HepG2 (cell line): ENCODE results near the gene DDN. TPM values are rescaled to one million over a fixed set of nuclear protein-coding genes. Genes with fewer than 3 reads are reported as not detected.

ENCODE experiments used
- ATAC-seq: fragments of 200-7000 bp; cut with Tn5 transposase; 3 replicates; pipeline ENCODE4 v1.9.1; 2020; ENCODE audit warnings: mild to moderate bottlenecking, moderate library complexity
- BruUV-seq: library from RNA; stranded (reverse); fragments of 400-500 nt; replicated peaks from 2 replicates; lab custom pipeline; 2021; lab: Mats Ljungman, UMichigan
- CTCF ChIA-PET: fragments of 300-600 bp; formaldehyde crosslinking; extraction: SDS; loops from one replicate; lab custom pipeline; 2021; ENCODE audit warnings: low total read pairs, inconsistent platforms, low intra/inter-chr PET ratio; lab: Yijun Ruan, JAX
- POLR2A ChIA-PET: fragments of 350-600 bp; sonication (Branson Sonifier 250); formaldehyde crosslinking; loops from one replicate; lab custom pipeline; 2020; ENCODE audit warnings: antibody characterized with exemption, inconsistent platforms; lab: Yijun Ruan, JAX
- DNase-seq: peaks from one replicate; pipeline ENCODE4 v3.0.0-alpha.2; 2015; ENCODE audit warnings: low spot score
- FAIRE-seq: peaks from 3 replicates; lab custom pipeline; 2011; peaks lifted over from hg19 to GRCh38; lab: Jason Lieb, UNC
- H2AFZ ChIP-seq: one replicate; pipeline ENCODE4 v1.6.1; 2011; ENCODE audit warnings: low read length, inconsistent platforms
- H3K27ac ChIP-seq: fragments of 300-600 bp; 3 replicates; pipeline ENCODE4 v1.8.0; 2011; ENCODE audit warnings: mixed run types, mild to moderate bottlenecking, mixed read lengths, low read length, inconsistent platforms; ENCODE audit not compliant: insufficient read depth; ENCODE audit errors: extremely low read length
- H3K27me3 ChIP-seq, 2 experiments: fragments of 200-600 bp in 1 of 2; 2 replicates in 1 of 2; 3 replicates in 1 of 2; pipeline versions ENCODE4 v1.6.0 to v1.8.0; 2011; ENCODE audit warnings: low read length in 2 of 2, mild to moderate bottlenecking in 2 of 2, moderate library complexity in 2 of 2, inconsistent platforms in 1 of 2; ENCODE audit not compliant: insufficient read depth in 2 of 2, control insufficient read depth in 1 of 2
- H3K36me3 ChIP-seq, 2 experiments: fragments of 200-600 bp in 1 of 2; replicated peaks in 1 of 2; 2 replicates in 1 of 2; 3 replicates in 1 of 2; pipeline versions ENCODE4 v1.5.1 to v1.8.0; 2011; ENCODE audit warnings: low read length in 2 of 2, inconsistent platforms in 1 of 2; ENCODE audit not compliant: insufficient read depth in 2 of 2, control insufficient read depth in 1 of 2
- H3K4me1 ChIP-seq: 2 replicates; pipeline ENCODE4 v1.5.1; 2012; ENCODE audit warnings: low read length, inconsistent platforms; ENCODE audit not compliant: insufficient read depth
- H3K4me2 ChIP-seq: 2 replicates; pipeline ENCODE4 v1.6.0; 2011; ENCODE audit warnings: low read depth, low read length, inconsistent platforms
- H3K4me3 ChIP-seq, 3 experiments: fragments of 200-600 bp in 1 of 3; sonication (generic), shearing (Covaris generic) in 1 of 3; replicated peaks in 1 of 3; 2 replicates each; pipeline ENCODE4 v1.5.1; 2011 to 2016; ENCODE audit warnings: low read length in 3 of 3, inconsistent platforms in 2 of 3, low read depth in 2 of 3, mild to moderate bottlenecking in 2 of 3, control low read depth in 1 of 3, mixed read lengths in 1 of 3; ENCODE audit not compliant: insufficient read depth in 1 of 3
- H3K79me2 ChIP-seq: one replicate; pipeline ENCODE4 v1.6.1; 2011; ENCODE audit warnings: low read length, inconsistent platforms; ENCODE audit not compliant: insufficient read depth
- H3K9ac ChIP-seq: 2 replicates; pipeline ENCODE4 v1.6.0; 2011; ENCODE audit warnings: mild to moderate bottlenecking, low read depth, low read length, inconsistent platforms; ENCODE audit not compliant: insufficient read depth
- H3K9me3 ChIP-seq: 2 replicates; pipeline ENCODE4 v1.5.1; 2012; ENCODE audit warnings: mild to moderate bottlenecking, low read length
- H4K20me1 ChIP-seq: 2 replicates; pipeline ENCODE4 v1.6.0; 2011; ENCODE audit warnings: inconsistent platforms, mild to moderate bottlenecking, low read length, moderate library complexity; ENCODE audit not compliant: insufficient read depth
- ARHGAP35 ChIP-seq: sonication (generic); formaldehyde crosslinking; IDR thresholded peaks from 2 replicates; pipeline ENCODE4 v1.9.0; 2022; ENCODE audit warnings: mild to moderate bottlenecking, inconsistent platforms, moderate library complexity, missing genetic modification reagents, borderline replicate concordance
- CBFB ChIP-seq: sonication (generic); formaldehyde crosslinking; IDR thresholded peaks from 2 replicates; pipeline ENCODE4 v1.4.0; 2020; ENCODE audit warnings: missing genetic modification reagents
- CENPX ChIP-seq: sonication (generic); formaldehyde crosslinking; IDR thresholded peaks from 2 replicates; pipeline ENCODE4 v1.9.0; 2021; ENCODE audit warnings: mild to moderate bottlenecking, missing genetic modification reagents, moderate library complexity
- ELK4 ChIP-seq: sonication (generic); formaldehyde crosslinking; IDR thresholded peaks from 2 replicates; pipeline ENCODE4 v1.9.0; 2021; ENCODE audit warnings: missing genetic modification reagents, borderline replicate concordance
- FOXA3 ChIP-seq: IDR thresholded peaks from 2 replicates; pipeline ENCODE4 v1.6.1; 2016; ENCODE audit warnings: missing genetic modification reagents, missing compliant biosample characterization
- FOXP4 ChIP-seq: sonication (generic); formaldehyde crosslinking; IDR thresholded peaks from 2 replicates; pipeline ENCODE4 v1.4.0; 2020; ENCODE audit warnings: missing genetic modification reagents
- KLF13 ChIP-seq: sonication (generic); formaldehyde crosslinking; IDR thresholded peaks from 2 replicates; pipeline ENCODE4 v1.4.0; 2020; ENCODE audit warnings: mild to moderate bottlenecking, missing genetic modification reagents
- KMT2B ChIP-seq: IDR thresholded peaks from 2 replicates; pipeline ENCODE4 v1.6.1; 2016; ENCODE audit warnings: missing genetic modification reagents, missing compliant biosample characterization
- SUZ12 ChIP-seq: fragments of 150-350 bp; IDR thresholded peaks from 2 replicates; pipeline ENCODE4 v1.6.1; 2014; ENCODE audit warnings: low read depth, low read length
- TCF7L2 ChIP-seq: IDR thresholded peaks from 2 replicates; pipeline ENCODE4 v1.6.1; 2011; ENCODE audit warnings: mild to moderate bottlenecking, low read depth, low read length, moderate library complexity
- TEAD3 ChIP-seq: optimal IDR thresholded peaks from 2 replicates; pipeline ENCODE3; 2016; ENCODE audit warnings: borderline replicate concordance
- THYN1 ChIP-seq: sonication (generic); formaldehyde crosslinking; IDR thresholded peaks from 2 replicates; pipeline ENCODE4 v1.8.1; 2023; ENCODE audit warnings: low read depth, mild to moderate bottlenecking, moderate library complexity, missing genetic modification reagents, borderline replicate concordance
- ZBTB34 ChIP-seq: sonication (generic); formaldehyde crosslinking; IDR thresholded peaks from 2 replicates; pipeline ENCODE4 v1.8.0; 2022; ENCODE audit warnings: mild to moderate bottlenecking, missing genetic modification reagents
- ZFP91 ChIP-seq: sonication (generic); formaldehyde crosslinking; IDR thresholded peaks from 2 replicates; pipeline ENCODE4 v1.9.0; 2022; ENCODE audit warnings: missing genetic modification reagents, mild to moderate bottlenecking, borderline replicate concordance
- ZNF496 ChIP-seq: sonication (generic); formaldehyde crosslinking; IDR thresholded peaks from 2 replicates; pipeline ENCODE4 v1.8.1; 2023; ENCODE audit warnings: mild to moderate bottlenecking, moderate library complexity, missing genetic modification reagents; ENCODE audit not compliant: insufficient replicate concordance
- ZNF773 ChIP-seq: sonication (generic); formaldehyde crosslinking; IDR thresholded peaks from 2 replicates; pipeline ENCODE4 v1.4.0; 2020; ENCODE audit warnings: missing genetic modification reagents, borderline replicate concordance
- WGBS: methylation state at CpG from one replicate; pipeline ENCODE4 v1.1.6; 2017; ENCODE audit warnings: low lambda C conversion rate; 5-methylcytosine and 5-hydroxymethylcytosine counted together
- in situ Hi-C: cut with HindIII; loops from 2 replicates; pipeline ENCODE4 v1.10.0; 2017; ENCODE audit warnings: low pct_unique_long_range_greater_than_20kb; ENCODE audit not compliant: extremely low pct_ligation_motif_present
- intact Hi-C: fragments of 100-400 bp; cut with micrococcal nuclease; formaldehyde crosslinking; loops from one replicate; pipeline ENCODE4 v1.10.0; 2022; ENCODE audit not compliant: unreplicated experiment
- polyA plus RNA-seq, 8 experiments: library from polyadenylated mRNA; depleted of rRNA in 3 of 8; stranded (reverse) in 7 of 8; unstranded in 1 of 8; fragments of >200 nt; fragmentation: Illumina TruSeq in 4 of 8; extraction: Trizol in 4 of 8; gene quantifications; 2 replicates each; pipeline versions ENCODE4 v1.2.1 to v1.2.3, GENCODE V29; 2011 to 2016; ENCODE audit warnings: low read depth in 4 of 8, missing spikeins in 1 of 8, mixed read lengths in 1 of 8; ENCODE audit not compliant: insufficient read depth in 1 of 8
- total RNA-seq, 5 experiments: library from RNA; depleted of rRNA; stranded (reverse); fragments of >200 nt; fragmentation: Illumina TruSeq; extraction: Trizol; gene quantifications; 2 replicates each; pipeline ENCODE4 v1.2.3, GENCODE V29; 2016; ENCODE audit warnings: low read depth in 1 of 5

The DDN gene
- total and polyA plus RNA-seq, 2 of the 13 experiments (the other 11 are each of a cell fraction or from before 2014, with no cell fraction given), result 0.24 to 0.53 TPM

GRCh38 chr12:49034286-49034622 is 35.1 kb upstream of the DDN start:
- CTCF ChIA-PET, result no interaction called here
- no peak for ATAC-seq
- Histone ChIP-seq H3K4me2 (no peak overlapping the region), H3K9ac (no peak overlapping the region), H2AFZ (no peak overlapping the region), H3K9me3 (no peaks in the 10 kb centered on the region), H4K20me1 (no peaks in the 10 kb centered on the region), H3K27ac (no peak overlapping the region), H3K79me2 (no peaks in the 10 kb centered on the region), H3K4me3 (no peak overlapping the region), H3K27me3 (no peaks in the 10 kb centered on the region), H3K36me3 (peaks cover 44 to 85% of the 10 kb centered on the region in 2 experiments; a peak in 4 of 5 replicates), H3K4me1 (no peaks in the 10 kb centered on the region)
- in situ Hi-C loops, result no loop called here
- no peak for FAIRE-seq
- intact Hi-C loops, result no loop called here
- POLR2A ChIA-PET, result interaction anchor here (3.0 kb wide), 1 partner anchor 14 kb away, joined by 9 read pairs; no protein-coding TSS in a partner anchor
- no TSS peak for BruUV-seq
- no peak for DNase-seq
- TF ChIP-seq KMT2B (CRISPR knock-in tag) (no peak), CBFB (no peak), THYN1 (CRISPR knock-in tag) (no peak), ZFP91 (CRISPR knock-in tag) (no peak), SUZ12 (no peak), KLF13 (CRISPR knock-in tag) (no peak), FOXA3 (CRISPR knock-in tag) (no peak), TEAD3 (CRISPR knock-in tag) (no peak), ZBTB34 (CRISPR knock-in tag) (no peak), ELK4 (CRISPR knock-in tag) (no peak), ZNF496 (CRISPR knock-in tag) (no peak), ARHGAP35 (CRISPR knock-in tag) (no peak), ZNF773 (CRISPR knock-in tag) (no peak), TCF7L2 (no peak), CENPX (no peak), FOXP4 (CRISPR knock-in tag) (no peak)
- WGBS, result 94% methylated on average over 4 of the region's 4 CpGs
